ENCODE results near the gene ADAT2.

Gene ADAT2

DNA sequence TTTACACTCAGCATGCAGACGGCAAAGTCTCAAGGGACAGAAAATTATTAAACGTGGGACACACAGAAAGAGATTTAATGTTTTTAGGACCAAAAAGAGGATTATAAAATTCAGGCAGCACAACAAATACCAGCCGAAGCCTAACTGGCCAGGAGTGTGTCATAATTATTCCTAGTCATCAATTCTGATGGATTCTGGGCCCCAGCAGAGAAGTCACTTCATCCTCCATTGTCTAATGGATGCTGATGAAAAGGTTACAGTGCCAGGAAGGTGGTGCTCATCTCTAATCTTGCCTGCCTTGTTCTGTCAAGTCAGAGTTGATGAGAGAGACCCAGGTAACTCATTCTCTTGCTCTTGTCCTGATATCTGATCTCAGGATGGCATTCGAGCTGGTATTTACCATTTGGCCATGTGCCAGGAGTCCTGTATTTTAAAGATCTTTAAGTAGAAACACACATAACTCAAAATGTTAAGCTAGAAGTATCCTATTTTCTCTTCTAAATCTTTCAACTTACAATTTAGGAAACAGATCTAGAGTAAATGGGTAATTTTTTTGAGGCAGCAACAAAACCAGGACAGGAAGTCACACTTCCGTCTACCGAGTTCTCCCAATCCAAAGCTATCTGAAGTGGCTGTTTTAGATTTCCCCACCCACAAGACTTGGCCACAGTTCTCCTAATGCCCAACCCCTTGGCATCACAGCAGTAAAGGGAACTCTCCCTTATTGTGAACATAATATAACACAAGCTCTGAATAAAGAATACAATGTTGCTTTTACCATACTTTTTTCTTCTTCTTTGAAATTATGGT, 50.0 kb downstream of the ADAT2 start:
- in situ Hi-C loops (cut with MboI; ENCODE audit: low sequenced_read_pairs, unreplicated experiment): no loop called here
- DNase-seq (ENCODE audit: low spot score): no peak
- TF ChIP-seq, protein P1, sequence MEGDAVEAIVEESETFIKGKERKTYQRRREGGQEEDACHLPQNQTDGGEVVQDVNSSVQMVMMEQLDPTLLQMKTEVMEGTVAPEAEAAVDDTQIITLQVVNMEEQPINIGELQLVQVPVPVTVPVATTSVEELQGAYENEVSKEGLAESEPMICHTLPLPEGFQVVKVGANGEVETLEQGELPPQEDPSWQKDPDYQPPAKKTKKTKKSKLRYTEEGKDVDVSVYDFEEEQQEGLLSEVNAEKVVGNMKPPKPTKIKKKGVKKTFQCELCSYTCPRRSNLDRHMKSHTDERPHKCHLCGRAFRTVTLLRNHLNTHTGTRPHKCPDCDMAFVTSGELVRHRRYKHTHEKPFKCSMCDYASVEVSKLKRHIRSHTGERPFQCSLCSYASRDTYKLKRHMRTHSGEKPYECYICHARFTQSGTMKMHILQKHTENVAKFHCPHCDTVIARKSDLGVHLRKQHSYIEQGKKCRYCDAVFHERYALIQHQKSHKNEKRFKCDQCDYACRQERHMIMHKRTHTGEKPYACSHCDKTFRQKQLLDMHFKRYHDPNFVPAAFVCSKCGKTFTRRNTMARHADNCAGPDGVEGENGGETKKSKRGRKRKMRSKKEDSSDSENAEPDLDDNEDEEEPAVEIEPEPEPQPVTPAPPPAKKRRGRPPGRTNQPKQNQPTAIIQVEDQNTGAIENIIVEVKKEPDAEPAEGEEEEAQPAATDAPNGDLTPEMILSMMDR (IDR thresholded peaks at IDR 0.05; ENCODE audit: borderline replicate concordance, control extremely low read depth, extremely low read depth, insufficient read depth, missing control alignments): no peak

DNA sequence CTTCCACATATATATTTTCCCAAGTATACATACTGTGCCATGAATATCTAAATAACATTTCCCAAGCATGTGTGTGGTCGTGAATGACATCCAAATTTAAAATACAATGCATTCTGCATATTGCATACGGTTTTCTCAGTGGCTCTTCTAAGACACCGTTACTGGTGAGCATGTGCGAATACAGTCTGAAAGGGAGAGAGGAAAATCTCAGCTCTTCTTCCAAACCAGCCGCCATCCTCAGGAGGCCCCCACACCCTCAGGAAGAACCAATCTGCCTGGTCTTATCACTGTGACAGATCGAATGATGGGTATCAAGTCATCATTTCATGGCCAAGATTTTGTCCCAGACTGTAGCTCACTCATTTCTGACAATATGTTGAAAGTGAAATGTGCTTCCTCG, 50.7 kb downstream of the ADAT2 start:
- in situ Hi-C loops (cut with MboI; ENCODE audit: low sequenced_read_pairs, unreplicated experiment): no loop called here
- TF ChIP-seq, protein P1 (IDR thresholded peaks at IDR 0.05; ENCODE audit: borderline replicate concordance, control extremely low read depth, extremely low read depth, insufficient read depth, missing control alignments): no peak
- no peak for DNase-seq (ENCODE audit: low spot score)

DNA sequence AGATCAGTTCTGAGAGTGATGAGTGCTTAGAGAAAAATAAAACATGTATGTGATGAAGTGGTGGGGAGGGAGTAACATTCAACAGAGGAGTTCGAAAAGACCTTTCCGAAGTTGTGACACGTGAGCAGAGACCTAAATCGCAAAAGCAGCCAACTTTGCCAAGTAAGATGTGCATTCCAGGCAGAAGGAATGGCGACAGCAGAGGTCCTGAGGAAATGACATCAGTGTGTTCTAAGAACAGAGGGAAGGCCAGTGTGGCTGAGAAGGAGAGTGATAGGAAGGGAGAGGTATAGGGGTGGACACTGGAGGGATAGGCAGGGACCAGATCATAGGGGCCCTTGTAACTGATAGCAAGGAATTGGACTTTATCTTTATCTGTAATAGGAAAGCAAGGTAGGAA, 51.3 kb downstream of the ADAT2 start:
- in situ Hi-C loops (cut with MboI; ENCODE audit: low sequenced_read_pairs, unreplicated experiment): no loop called here

DNA sequence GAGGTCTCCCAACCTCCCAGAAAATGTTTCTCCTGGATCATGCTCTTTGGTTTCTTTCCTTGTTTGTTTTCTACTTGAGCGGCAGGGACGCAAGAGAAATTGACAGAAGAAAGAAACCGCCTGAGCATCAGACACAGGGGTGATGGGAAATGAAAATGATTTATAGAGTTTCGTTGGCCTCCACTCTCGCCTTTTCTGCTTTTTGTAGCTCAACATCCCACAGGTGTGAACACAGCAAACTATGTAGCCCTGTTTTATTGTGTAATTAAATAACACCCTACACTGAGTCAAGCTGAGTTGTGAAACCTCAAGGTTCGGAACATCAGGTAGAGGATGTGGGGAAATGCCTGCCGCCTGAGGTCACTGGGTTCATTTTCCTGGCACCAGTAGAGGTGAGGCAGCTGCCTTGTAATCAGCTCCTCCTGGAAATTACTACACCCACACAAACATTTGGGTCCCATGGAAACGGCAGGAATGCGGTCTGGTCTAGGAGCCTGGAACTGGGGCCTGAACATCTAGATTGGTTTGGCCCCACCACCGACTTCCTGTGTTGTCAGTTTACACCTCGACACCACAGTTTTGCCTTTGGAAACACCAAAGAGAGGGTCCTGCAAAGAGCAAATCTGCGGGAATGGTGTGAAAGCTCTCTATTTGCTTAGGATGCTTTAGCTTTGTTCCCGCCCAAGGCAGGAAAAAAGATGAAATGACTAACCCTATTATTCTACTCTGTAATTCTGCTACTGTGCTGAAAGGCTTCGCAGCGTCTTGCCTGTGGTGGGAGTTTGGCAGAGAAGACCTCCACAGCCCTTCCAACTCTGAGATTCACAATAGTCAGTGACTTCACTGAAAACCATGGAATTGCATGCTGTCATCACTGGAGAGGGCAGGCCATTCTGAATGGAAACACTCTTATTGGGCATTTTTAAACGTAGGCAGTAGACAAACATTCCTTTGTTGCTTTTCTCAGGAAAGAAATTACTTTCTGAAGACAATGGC, 53.0 kb downstream of the ADAT2 start:
- TF ChIP-seq, protein P1 (IDR thresholded peaks at IDR 0.05; ENCODE audit: borderline replicate concordance, control extremely low read depth, extremely low read depth, insufficient read depth, missing control alignments): no peak
- no peak for DNase-seq (ENCODE audit: low spot score)
- in situ Hi-C loops (cut with MboI; ENCODE audit: low sequenced_read_pairs, unreplicated experiment): no loop called here

More for the DNA sequence above, 51.3 kb downstream of the ADAT2 start:
- DNase-seq (ENCODE audit: low spot score): no peak
- TF ChIP-seq, protein P1 (IDR thresholded peaks at IDR 0.05; ENCODE audit: borderline replicate concordance, control extremely low read depth, extremely low read depth, insufficient read depth, missing control alignments): no peak

DNA sequence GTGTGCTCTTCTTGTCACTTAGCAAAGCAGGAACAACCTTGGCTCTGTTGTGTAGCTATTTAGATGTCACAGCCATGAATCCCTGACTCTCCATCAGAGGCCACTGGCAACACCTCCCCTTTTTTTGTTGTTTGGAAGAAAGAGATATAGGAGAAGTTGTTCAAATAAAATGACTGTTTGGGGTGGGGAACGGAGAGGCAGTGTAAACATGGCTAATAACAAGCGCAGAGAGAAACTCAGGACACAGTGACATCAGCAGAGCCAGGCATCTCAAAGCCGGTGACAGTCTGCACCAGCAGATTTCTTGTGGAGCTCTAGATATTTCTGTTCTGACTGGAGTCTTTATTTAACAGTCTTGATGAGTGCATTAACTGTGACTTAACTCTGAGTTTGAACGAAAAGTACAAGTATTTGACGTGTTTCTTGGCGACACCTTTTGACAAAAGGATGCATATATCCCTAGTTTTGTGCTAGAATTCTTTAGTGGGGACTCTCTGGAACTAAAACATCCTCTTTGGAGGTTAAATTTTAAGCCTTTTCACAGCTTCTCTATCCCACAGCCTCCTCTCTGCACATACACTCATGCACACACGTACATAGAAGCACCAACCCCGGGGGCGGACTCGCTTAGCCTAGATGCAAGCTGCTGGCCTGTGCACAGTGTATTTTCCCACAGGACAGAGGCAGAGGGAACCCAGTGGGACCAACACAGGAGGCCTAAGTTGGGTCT, 53.8 kb downstream of the ADAT2 start:
- TF ChIP-seq, protein P1 (IDR thresholded peaks at IDR 0.05; ENCODE audit: borderline replicate concordance, control extremely low read depth, extremely low read depth, insufficient read depth, missing control alignments): no peak
- in situ Hi-C loops (cut with MboI; ENCODE audit: low sequenced_read_pairs, unreplicated experiment): no loop called here
- no peak for DNase-seq (ENCODE audit: low spot score)

DNA sequence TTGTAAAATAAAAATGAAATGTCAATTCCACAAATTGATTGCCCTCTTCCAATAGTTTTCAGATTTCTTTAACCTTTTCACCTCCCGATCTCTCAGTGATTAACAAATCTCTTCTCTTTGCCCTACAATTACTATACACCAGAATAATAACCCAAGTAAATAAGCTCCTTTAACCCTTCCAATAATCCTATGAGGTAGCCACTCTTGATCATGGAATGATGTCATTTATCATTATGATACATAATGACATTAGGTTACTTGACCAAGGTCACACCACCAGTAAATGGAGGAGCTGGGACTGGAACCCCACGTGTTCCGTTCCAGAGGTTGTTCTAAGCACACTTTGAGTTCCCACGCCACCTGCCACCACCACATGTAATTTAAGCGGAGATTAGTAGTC, 54.8 kb downstream of the ADAT2 start:
- no peak for DNase-seq (ENCODE audit: low spot score)
- in situ Hi-C loops (cut with MboI; ENCODE audit: low sequenced_read_pairs, unreplicated experiment): no loop called here
- TF ChIP-seq, protein P1 (IDR thresholded peaks at IDR 0.05; ENCODE audit: borderline replicate concordance, control extremely low read depth, extremely low read depth, insufficient read depth, missing control alignments): no peak

Data from GM13976 (cell line).